HG03025 (cell line): ENCODE results near the gene ADCY1.

ENCODE experiments used
- ATAC-seq: cut with Tn5 transposase; IDR thresholded peaks from one replicate; pipeline ENCODE4 v1.9.1; 2021; ENCODE audit warnings: mild to moderate bottlenecking, moderate library complexity; ENCODE audit not compliant: unreplicated experiment, low FRiP score

The ADCY1 gene

GRCh38 chr7:45592230-45592991, 18.2 kb downstream of the ADCY1 start:
- no peak for ATAC-seq

GRCh38 chr7:45593121-45593541, 19.0 kb downstream of the ADCY1 start:
- ATAC-seq, result no peak

- no peak for ATAC-seq
These were observed 19.7 kb downstream of the ADCY1 start for GRCh38 chr7:45593877-45594276.

- no peak for ATAC-seq
These were observed 20.8 kb downstream of the ADCY1 start for GRCh38 chr7:45594745-45595535.

- ATAC-seq, result no peak
These were observed 21.9 kb downstream of the ADCY1 start for GRCh38 chr7:45595809-45596664.

GRCh38 chr7:45596665-45597095, 22.5 kb downstream of the ADCY1 start:
- ATAC-seq, result no peak

GRCh38 chr7:45597286-45597984, 23.3 kb downstream of the ADCY1 start:
- ATAC-seq, result no peak

GRCh38 chr7:45598886-45599520, 24.8 kb downstream of the ADCY1 start:
- ATAC-seq, result no peak

- ATAC-seq, result no peak
These were observed 25.9 kb downstream of the ADCY1 start for GRCh38 chr7:45599851-45600706.

- ATAC-seq, result no peak
These were observed 26.9 kb downstream of the ADCY1 start for GRCh38 chr7:45601094-45601493.

- no peak for ATAC-seq
These were observed 27.8 kb downstream of the ADCY1 start for GRCh38 chr7:45601816-45602540.

- ATAC-seq, result no peak
These were observed 31.9 kb downstream of the ADCY1 start for GRCh38 chr7:45606050-45606449.

- no peak for ATAC-seq
These were observed 32.8 kb downstream of the ADCY1 start for GRCh38 chr7:45606931-45607330.

- ATAC-seq, result no peak
These were observed 35.0 kb downstream of the ADCY1 start for GRCh38 chr7:45609180-45609579.

- no peak for ATAC-seq
These were observed 35.9 kb downstream of the ADCY1 start for GRCh38 chr7:45610019-45610418.

GRCh38 chr7:45610660-45611299, 36.6 kb downstream of the ADCY1 start:
- no peak for ATAC-seq

GRCh38 chr7:45617166-45617565, 43.0 kb downstream of the ADCY1 start:
- no peak for ATAC-seq

GRCh38 chr7:45622058-45622457, 47.9 kb downstream of the ADCY1 start:
- no peak for ATAC-seq
